ENCODE measurements around the gene GRHL1.

Gene GRHL1

DNA sequence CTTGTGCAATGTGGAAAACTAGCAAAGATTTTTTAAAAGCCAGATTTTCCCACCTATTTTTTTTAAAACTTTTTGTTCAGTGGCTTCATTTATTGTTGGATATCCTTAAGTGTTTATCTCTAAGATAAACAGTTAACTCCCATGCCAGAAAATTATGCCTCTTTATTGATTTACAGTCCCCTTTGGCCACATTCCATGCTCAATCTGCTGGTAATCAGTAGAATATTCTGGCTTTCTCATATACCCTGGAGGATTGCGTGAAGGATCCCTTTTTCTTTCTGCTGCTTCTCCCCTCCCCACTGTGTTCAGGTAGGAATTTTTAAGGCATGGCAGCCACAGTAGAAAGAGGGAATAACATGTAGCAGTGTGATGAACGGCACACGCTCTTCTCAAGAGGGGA lies 2.6 kb downstream of the GRHL1 start:
- Histone ChIP-seq H3K27ac (ENCODE audit: low read depth, low read length) (no peak overlapping the region), H3K4me2 (ENCODE audit: low read length) (no peak overlapping the region), H3F3A (ENCODE audit: control insufficient read depth, insufficient read depth) (peaks cover 5% of the 10 kb centered on the region; the same call in 1 of the 2 replicates), H3K9me2 (replicated peaks; ENCODE audit: control insufficient read depth, low read length) (no peaks in the 10 kb centered on the region), H4K20me1 (ENCODE audit: control insufficient read depth, insufficient read depth, low read depth, low read length) (no peaks in the 10 kb centered on the region), H3K4me3 (ENCODE audit: low read length) (no peak overlapping the region), H3K27me3 (ENCODE audit: control insufficient read depth, low read length) (peaks cover 14% of the 10 kb centered on the region), H3K36me3 (ENCODE audit: control insufficient read depth, low read length) (no peaks in the 10 kb centered on the region), H3K79me2 (ENCODE audit: control insufficient read depth, low read length) (no peaks in the 10 kb centered on the region), H3K4me1 (ENCODE audit: control insufficient read depth, low read length) (peaks cover 27% of the 10 kb centered on the region), H3K9me3 (ENCODE audit: control insufficient read depth, insufficient read depth, low read length) (no peaks in the 10 kb centered on the region)
- no peak for TF ChIP-seq CTCF (IDR thresholded peaks at IDR 0.05; ENCODE audit: low read depth, low read length, poor library complexity, severe bottlenecking)
- no peak for TF ChIP-seq EZH2phosphoT487 (IDR thresholded peaks at IDR 0.05; ENCODE audit: borderline replicate concordance, low read length)

DNA sequence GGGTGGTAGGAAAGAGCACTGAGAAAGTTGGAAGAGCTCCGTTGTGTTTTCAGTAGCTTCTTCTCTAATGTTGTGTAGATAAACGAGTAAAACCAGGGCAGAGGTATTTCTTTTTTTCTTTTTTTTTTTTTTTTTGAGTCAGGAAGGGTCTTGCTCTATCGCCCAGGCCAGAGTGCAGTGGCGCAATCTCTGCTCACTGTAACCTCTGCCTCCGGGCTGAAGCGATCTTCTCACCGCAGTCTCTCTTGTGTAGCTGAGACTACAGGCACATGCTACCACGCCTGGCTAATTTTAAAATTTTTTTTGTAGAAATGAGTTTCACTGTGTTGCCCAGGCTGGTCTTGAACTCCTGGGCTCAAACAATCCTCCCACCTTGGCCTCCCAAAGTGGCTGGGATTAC lies 6.6 kb downstream of the GRHL1 start:
- H4K20me1 ChIP-seq (ENCODE audit: control insufficient read depth, insufficient read depth, low read depth, low read length) = no peaks in the 10 kb centered on the region
- TF ChIP-seq CTCF (IDR thresholded peaks at IDR 0.05; ENCODE audit: low read depth, low read length, poor library complexity, severe bottlenecking) (no peak), EZH2phosphoT487 (IDR thresholded peaks at IDR 0.05; ENCODE audit: borderline replicate concordance, low read length) (no peak)
- peaks cover 21% of the 10 kb centered on the region for H3K4me1 ChIP-seq (ENCODE audit: control insufficient read depth, low read length)
- no peak overlapping the region for H3K4me3 ChIP-seq (ENCODE audit: low read length)
- H3K27me3 ChIP-seq (ENCODE audit: control insufficient read depth, low read length) = no peaks in the 10 kb centered on the region; the same call in 1 of the 2 replicates
- H3K9me3 ChIP-seq (ENCODE audit: control insufficient read depth, insufficient read depth, low read length) = no peaks in the 10 kb centered on the region
- no peak overlapping the region for H3K4me2 ChIP-seq (ENCODE audit: low read length)
- H3F3A ChIP-seq (ENCODE audit: control insufficient read depth, insufficient read depth) = 0 out of 2 replicates have a peak, but pooled peaks cover 2% of the 10 kb centered on the region
- no peaks in the 10 kb centered on the region for H3K9me2 ChIP-seq (replicated peaks; ENCODE audit: control insufficient read depth, low read length)
- no peak overlapping the region for H3K27ac ChIP-seq (ENCODE audit: low read depth, low read length)
- no peaks in the 10 kb centered on the region for H3K36me3 ChIP-seq (ENCODE audit: control insufficient read depth, low read length)
- H3K79me2 ChIP-seq (ENCODE audit: control insufficient read depth, low read length) = no peaks in the 10 kb centered on the region

- Histone ChIP-seq H3K4me3 (ENCODE audit: low read length) (no peak overlapping the region), H3K9me3 (ENCODE audit: control insufficient read depth, insufficient read depth, low read length) (no peaks in the 10 kb centered on the region), H3K79me2 (ENCODE audit: control insufficient read depth, low read length) (no peaks in the 10 kb centered on the region), H3K4me1 (ENCODE audit: control insufficient read depth, low read length) (peaks cover 28% of the 10 kb centered on the region), H3K27me3 (ENCODE audit: control insufficient read depth, low read length) (no peaks in the 10 kb centered on the region), H3F3A (ENCODE audit: control insufficient read depth, insufficient read depth) (0 out of 2 replicates have a peak, but pooled peaks cover 2% of the 10 kb centered on the region), H3K27ac (ENCODE audit: low read depth, low read length) (no peak overlapping the region), H3K4me2 (ENCODE audit: low read length) (no peak overlapping the region), H4K20me1 (ENCODE audit: control insufficient read depth, insufficient read depth, low read depth, low read length) (no peaks in the 10 kb centered on the region), H3K9me2 (replicated peaks; ENCODE audit: control insufficient read depth, low read length) (no peaks in the 10 kb centered on the region), H3K36me3 (ENCODE audit: control insufficient read depth, low read length) (peaks cover 3% of the 10 kb centered on the region; the same call in 1 of the 2 replicates)
- no peak for TF ChIP-seq CTCF (IDR thresholded peaks at IDR 0.05; ENCODE audit: low read depth, low read length, poor library complexity, severe bottlenecking)
- TF ChIP-seq EZH2phosphoT487 (IDR thresholded peaks at IDR 0.05; ENCODE audit: borderline replicate concordance, low read length) = no peak
These were observed 7.8 kb downstream of the GRHL1 start for GRCh38 chr2:9959262-9959661.
